Esophagus squamous epithelium (tissue), 5 donors: ENCODE measurements around the gene ZNF469. TPM values are rescaled to one million over a fixed set of nuclear protein-coding genes. Genes with fewer than 3 reads are reported as not detected.

Source experiments
- DNase-seq: peaks from one replicate; lab custom pipeline; 2025; lab: John Stamatoyannopoulos, UW
- H3K27ac ChIP-seq, 4 donors: fragments of 200-600 bp; sonication (generic); one replicate each; pipeline ENCODE4 v1.5.1; 2016 to 2019; ENCODE audit warnings: mild to moderate bottlenecking in 1 of 4
- H3K27me3 ChIP-seq, 4 donors: fragments of 200-600 bp; sonication (generic); 1 replicate in 3 of 4; 2 replicates in 1 of 4; pipeline versions ENCODE4 v1.5.1 to v1.6.0; 2017 to 2021; ENCODE audit warnings: antibody characterized with exemption in 1 of 4
- H3K36me3 ChIP-seq, 3 donors: fragments of 200-600 bp; sonication (generic); one replicate each; pipeline ENCODE4 v1.5.1; 2016 to 2019
- H3K4me1 ChIP-seq, 3 donors: fragments of 200-600 bp; sonication (generic); one replicate each; pipeline ENCODE4 v1.5.1; 2017 to 2019
- H3K4me3 ChIP-seq, 4 donors: fragments of 200-600 bp; sonication (generic); 1 replicate in 3 of 4; 2 replicates in 1 of 4; pipeline ENCODE4 v1.5.1; 2016 to 2019; ENCODE audit warnings: mild to moderate bottlenecking in 2 of 4, moderate library complexity in 1 of 4
- H3K9me3 ChIP-seq, 3 donors: fragments of 200-600 bp; sonication (generic); one replicate each; pipeline ENCODE4 v1.5.1; 2016 to 2019
- POLR2A ChIP-seq, 4 donors: fragments of 450-650 bp; IDR thresholded peaks; one replicate each; pipeline ENCODE4 v1.6.1; 2017; ENCODE audit warnings: antibody characterized with exemption in 4 of 4, mild to moderate bottlenecking in 4 of 4, moderate library complexity in 3 of 4
- WGBS, 2 donors: methylation state at CpG; one replicate each; pipeline ENCODE4 v1.1.5; 2018; 5-methylcytosine and 5-hydroxymethylcytosine counted together
- intact Hi-C: fragments of 100-400 bp; cut with DNase I; formaldehyde crosslinking; loops from one replicate; pipeline ENCODE4 v1.15.0; 2022
- total RNA-seq, 4 donors: library from RNA; depleted of rRNA; stranded (reverse); fragments of >200 nt; gene quantifications; one replicate each; pipeline ENCODE4 v1.1.0, GENCODE V29; 2016
- TF ChIP-seq, protein P1 (sequence below), 6 experiments: fragments of 450-650 bp in 4 of 6; fragments of 200-600 bp in 2 of 6; sonication (generic) in 2 of 6; IDR thresholded peaks; one replicate each; pipeline ENCODE4 v1.5.1; 2016 to 2019; ENCODE audit warnings: antibody characterized with exemption in 6 of 6, mild to moderate bottlenecking in 4 of 6, moderate library complexity in 4 of 6
- donor health status: DM: yes; HTN: yes; CAD: no.

The ZNF469 gene
- total RNA-seq, 4 donors from 2014 or later: 0.26 to 0.57 (median 0.35) TPM

DNA sequence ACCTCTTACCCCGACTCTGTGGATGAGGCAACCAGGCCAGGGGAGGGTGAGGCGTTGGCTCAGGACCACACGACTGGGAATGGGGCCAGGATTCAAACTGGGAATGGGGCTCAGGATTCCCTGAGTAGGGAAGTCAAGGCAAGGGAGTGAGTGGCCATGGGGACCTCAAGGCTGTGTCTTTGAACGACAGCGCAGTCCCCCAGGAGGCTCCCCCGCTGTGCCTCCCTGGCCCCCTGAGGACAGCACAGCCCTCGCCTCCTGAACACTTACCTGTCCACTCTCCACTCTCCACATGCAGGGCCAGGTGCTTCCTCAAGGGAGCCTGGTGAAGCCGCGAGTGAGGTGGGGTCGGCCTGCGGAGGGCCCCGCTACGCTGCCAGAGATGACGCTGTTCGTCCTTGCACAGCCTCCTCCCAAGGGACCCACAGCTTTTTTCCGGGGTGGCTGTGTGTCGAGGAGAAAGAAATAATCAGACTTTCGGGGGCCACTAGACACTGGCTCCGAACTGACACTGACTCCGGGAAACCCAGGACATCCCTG lies 6.9 kb downstream of the ZNF469 start:
- Histone ChIP-seq H3K4me1 (peaks cover 0 to 8% (median 0%) of the 10 kb centered on the region in 3 donors), H3K9me3 (no peaks in the 10 kb centered on the region), H3K36me3 (no peaks in the 10 kb centered on the region), H3K27me3 (peaks cover 0 to 95% (median under 1%) of the 10 kb centered on the region in 4 donors), H3K27ac (no peak overlapping the region), H3K4me3 (no peak overlapping the region)
- TF ChIP-seq, protein P1, sequence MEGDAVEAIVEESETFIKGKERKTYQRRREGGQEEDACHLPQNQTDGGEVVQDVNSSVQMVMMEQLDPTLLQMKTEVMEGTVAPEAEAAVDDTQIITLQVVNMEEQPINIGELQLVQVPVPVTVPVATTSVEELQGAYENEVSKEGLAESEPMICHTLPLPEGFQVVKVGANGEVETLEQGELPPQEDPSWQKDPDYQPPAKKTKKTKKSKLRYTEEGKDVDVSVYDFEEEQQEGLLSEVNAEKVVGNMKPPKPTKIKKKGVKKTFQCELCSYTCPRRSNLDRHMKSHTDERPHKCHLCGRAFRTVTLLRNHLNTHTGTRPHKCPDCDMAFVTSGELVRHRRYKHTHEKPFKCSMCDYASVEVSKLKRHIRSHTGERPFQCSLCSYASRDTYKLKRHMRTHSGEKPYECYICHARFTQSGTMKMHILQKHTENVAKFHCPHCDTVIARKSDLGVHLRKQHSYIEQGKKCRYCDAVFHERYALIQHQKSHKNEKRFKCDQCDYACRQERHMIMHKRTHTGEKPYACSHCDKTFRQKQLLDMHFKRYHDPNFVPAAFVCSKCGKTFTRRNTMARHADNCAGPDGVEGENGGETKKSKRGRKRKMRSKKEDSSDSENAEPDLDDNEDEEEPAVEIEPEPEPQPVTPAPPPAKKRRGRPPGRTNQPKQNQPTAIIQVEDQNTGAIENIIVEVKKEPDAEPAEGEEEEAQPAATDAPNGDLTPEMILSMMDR (IDR thresholded peaks at IDR 0.05): no peak
- no peak for TF ChIP-seq POLR2A (IDR thresholded peaks at IDR 0.05)
- DNase-seq: no peak
- 60 to 65% methylated on average over 4 of the region's 20 CpGs for WGBS, 2 donors
- intact Hi-C loops: no loop called here

GRCh38 chr16:88390265-88390664 lies 7.5 kb downstream of the ZNF469 start:
- Histone ChIP-seq H3K4me1 (peaks cover 0 to 8% (median 0%) of the 10 kb centered on the region in 3 donors), H3K27me3 (peaks cover 0 to 92% (median 0%) of the 10 kb centered on the region in 4 donors), H3K9me3 (no peaks in the 10 kb centered on the region), H3K27ac (no peak overlapping the region), H3K4me3 (no peak overlapping the region), H3K36me3 (no peaks in the 10 kb centered on the region)
- TF ChIP-seq, protein P1 (IDR thresholded peaks at IDR 0.05): no peak
- no peak for TF ChIP-seq POLR2A (IDR thresholded peaks at IDR 0.05)
- intact Hi-C loops: no loop called here
- no peak for DNase-seq
- 90% methylated on average over 3 of the region's 9 CpGs; no CpG with 5 or more reads in 1 of the 2 donors for WGBS, 2 donors

DNA sequence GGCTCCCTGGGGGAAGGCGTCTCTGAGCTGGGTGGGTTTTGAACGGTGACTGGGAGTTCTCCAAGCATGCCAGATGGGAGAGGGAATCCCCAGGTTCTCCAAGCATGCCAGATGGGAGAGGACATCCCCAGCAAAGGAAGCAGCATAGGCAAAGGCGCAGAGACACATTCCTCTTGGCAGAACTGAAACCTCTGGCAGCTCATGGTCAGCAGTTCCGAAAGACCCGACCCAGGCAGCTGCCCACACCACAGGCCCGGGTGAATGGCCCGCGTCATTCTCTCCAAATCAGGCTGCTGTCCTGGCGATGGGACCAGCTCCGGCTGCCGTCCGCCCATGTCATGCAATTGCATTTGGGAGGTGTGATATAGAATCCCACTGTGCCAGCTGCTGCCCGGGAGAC lies 8.0 kb downstream of the ZNF469 start:
- intact Hi-C loops: no loop called here
- Histone ChIP-seq H3K4me1 (peaks cover 0 to 8% (median 0%) of the 10 kb centered on the region in 3 donors), H3K27ac (no peak overlapping the region), H3K9me3 (no peaks in the 10 kb centered on the region), H3K36me3 (no peaks in the 10 kb centered on the region), H3K27me3 (peaks cover 0 to 88% (median 0%) of the 10 kb centered on the region in 4 donors), H3K4me3 (no peak overlapping the region)
- WGBS, 2 donors: 62 to 72% methylated on average over 3 to 7 of the region's 13 CpGs
- no peak for DNase-seq
- TF ChIP-seq POLR2A (IDR thresholded peaks at IDR 0.05): no peak
- TF ChIP-seq, protein P1 (IDR thresholded peaks at IDR 0.05): no peak

GRCh38 chr16:88391144-88391850 lies 8.5 kb downstream of the ZNF469 start:
- Histone ChIP-seq H3K4me3 (no peak overlapping the region), H3K4me1 (peaks cover 0 to 8% (median 0%) of the 10 kb centered on the region in 3 donors), H3K36me3 (no peaks in the 10 kb centered on the region), H3K9me3 (no peaks in the 10 kb centered on the region), H3K27me3 (peaks cover 0 to 88% (median 0%) of the 10 kb centered on the region in 4 donors), H3K27ac (no peak overlapping the region)
- intact Hi-C loops: no loop called here
- no peak for TF ChIP-seq POLR2A (IDR thresholded peaks at IDR 0.05)
- TF ChIP-seq, protein P1 (IDR thresholded peaks at IDR 0.05): no peak
- 91 to 96% methylated on average over 4 to 5 of the region's 17 CpGs for WGBS, 2 donors
- no peak for DNase-seq

GRCh38 chr16:88392111-88392510 lies 9.4 kb downstream of the ZNF469 start:
- Histone ChIP-seq H3K4me1 (peaks cover 0 to 8% (median 0%) of the 10 kb centered on the region in 3 donors), H3K27ac (no peak overlapping the region), H3K27me3 (peaks cover 0 to 79% (median 0%) of the 10 kb centered on the region in 4 donors), H3K9me3 (no peaks in the 10 kb centered on the region), H3K36me3 (no peaks in the 10 kb centered on the region), H3K4me3 (no peak overlapping the region)
- WGBS, 2 donors: 76 to 78% methylated on average over 21 to 22 of the region's 22 CpGs
- DNase-seq: no peak
- intact Hi-C loops: no loop called here
- TF ChIP-seq POLR2A (IDR thresholded peaks at IDR 0.05): no peak
- TF ChIP-seq, protein P1 (IDR thresholded peaks at IDR 0.05): no peak
